Mesenchymal stem cell (in vitro differentiated cells and primary cell): ENCODE data around the gene DEFB118.

ENCODE experiments used
- DNase-seq: peaks from one replicate; pipeline ENCODE4 v3.0.0-alpha.2; 2013
- H2AFZ ChIP-seq: one replicate; pipeline ENCODE4 v1.6.1; 2013; ENCODE audit warnings: low read depth, mild to moderate bottlenecking, control low read depth, inconsistent platforms, low read length, moderate library complexity
- H2AK5ac ChIP-seq: 2 replicates; pipeline ENCODE4 v1.6.1; 2013; ENCODE audit warnings: low read length, moderate library complexity, mild to moderate bottlenecking, inconsistent platforms; ENCODE audit not compliant: severe bottlenecking
- H2BK120ac ChIP-seq: one replicate; pipeline ENCODE4 v1.6.1; 2013; ENCODE audit warnings: low read depth, mild to moderate bottlenecking, inconsistent platforms, low read length, moderate library complexity
- H2BK12ac ChIP-seq, 2 experiments: one replicate each; pipeline ENCODE4 v1.6.1; 2013; ENCODE audit warnings: inconsistent platforms in 2 of 2, low read length in 2 of 2, mild to moderate bottlenecking in 2 of 2, moderate library complexity in 2 of 2, control low read depth in 1 of 2
- H2BK15ac ChIP-seq: one replicate; pipeline ENCODE4 v1.6.1; 2013; ENCODE audit warnings: mild to moderate bottlenecking, low read depth, inconsistent platforms; ENCODE audit not compliant: poor library complexity, severe bottlenecking
- H2BK5ac ChIP-seq: 2 replicates; pipeline ENCODE4 v1.6.1; 2013; ENCODE audit warnings: low read depth, mild to moderate bottlenecking, low read length, control low read depth, inconsistent platforms; ENCODE audit not compliant: poor library complexity, severe bottlenecking
- H3K14ac ChIP-seq, 2 experiments: one replicate each; pipeline ENCODE4 v1.6.1; 2013; ENCODE audit warnings: inconsistent platforms in 2 of 2, low read length in 2 of 2, control low read depth in 1 of 2, mild to moderate bottlenecking in 1 of 2, moderate library complexity in 1 of 2
- H3K18ac ChIP-seq, 2 experiments: one replicate each; pipeline ENCODE4 v1.6.1; 2013; ENCODE audit warnings: inconsistent platforms in 2 of 2, low read length in 2 of 2, control low read depth in 1 of 2, low read depth in 1 of 2, mild to moderate bottlenecking in 1 of 2
- H3K23ac ChIP-seq, 2 experiments: one replicate each; pipeline ENCODE4 v1.6.1; 2013; ENCODE audit warnings: inconsistent platforms in 2 of 2, low read length in 2 of 2, mild to moderate bottlenecking in 2 of 2, moderate library complexity in 2 of 2, control low read depth in 1 of 2
- H3K27ac ChIP-seq: 2 replicates; pipeline ENCODE4 v1.5.1; 2013; ENCODE audit warnings: mild to moderate bottlenecking, moderate library complexity, low read length, control low read depth, inconsistent platforms; ENCODE audit not compliant: poor library complexity, severe bottlenecking
- H3K27me3 ChIP-seq, 2 experiments: 2 replicates each; pipeline versions ENCODE4 v1.6.1 to v1.7.0; 2013; ENCODE audit warnings: low read length in 2 of 2, mild to moderate bottlenecking in 2 of 2, moderate library complexity in 2 of 2, control low read depth in 1 of 2, inconsistent platforms in 1 of 2; ENCODE audit not compliant: control insufficient read depth in 1 of 2, insufficient read depth in 1 of 2
- H3K36me3 ChIP-seq, 2 experiments: 2 replicates each; pipeline versions ENCODE4 v1.6.1 to v1.7.0; 2013; ENCODE audit warnings: low read length in 2 of 2, control low read depth in 1 of 2, inconsistent platforms in 1 of 2, low read depth in 1 of 2, mild to moderate bottlenecking in 1 of 2; ENCODE audit not compliant: insufficient read depth in 2 of 2, control insufficient read depth in 1 of 2
- H3K4ac ChIP-seq, 2 experiments: one replicate each; pipeline ENCODE4 v1.6.1; 2013; ENCODE audit warnings: inconsistent platforms in 2 of 2, low read length in 2 of 2, mild to moderate bottlenecking in 2 of 2, moderate library complexity in 2 of 2, control low read depth in 1 of 2, low read depth in 1 of 2
- H3K4me1 ChIP-seq: 2 replicates; pipeline ENCODE4 v1.6.1; 2013; ENCODE audit warnings: low read depth, low read length, control low read depth; ENCODE audit not compliant: control insufficient read depth, insufficient read depth
- H3K4me2 ChIP-seq: 2 replicates; pipeline ENCODE4 v1.6.1; 2013; ENCODE audit warnings: low read length, mild to moderate bottlenecking, inconsistent platforms; ENCODE audit not compliant: poor library complexity, severe bottlenecking
- H3K4me3 ChIP-seq, 2 experiments: 2 replicates each; pipeline versions ENCODE4 v1.5.1 to v1.7.0; 2013; ENCODE audit warnings: low read length in 2 of 2, mild to moderate bottlenecking in 2 of 2, control low read depth in 1 of 2, low read depth in 1 of 2; ENCODE audit not compliant: insufficient read depth in 1 of 2
- H3K79me1 ChIP-seq: replicated peaks from 2 replicates; pipeline ENCODE4 v1.6.1; 2013; ENCODE audit warnings: mild to moderate bottlenecking, control low read depth, low read length, inconsistent platforms; ENCODE audit not compliant: poor library complexity, severe bottlenecking
- H3K9ac ChIP-seq: 2 replicates; pipeline ENCODE4 v1.7.0; 2013; ENCODE audit warnings: mild to moderate bottlenecking, low read length, moderate library complexity
- H3K9me3 ChIP-seq: 2 replicates; pipeline ENCODE4 v1.7.0; 2013; ENCODE audit warnings: mild to moderate bottlenecking, low read length; ENCODE audit not compliant: control insufficient read depth
- H4K8ac ChIP-seq: one replicate; pipeline ENCODE4 v1.6.1; 2013; ENCODE audit warnings: inconsistent platforms, mild to moderate bottlenecking, low read length, moderate library complexity
- H4K91ac ChIP-seq: one replicate; pipeline ENCODE4 v1.6.1; 2013; ENCODE audit warnings: mild to moderate bottlenecking, low read length, inconsistent platforms
- WGBS: methylation state at CpG from one replicate; pipeline ENCODE4 v1.1.7; 2013; ENCODE audit warnings: mixed read lengths; 5-methylcytosine and 5-hydroxymethylcytosine counted together

DEFB118 gene

DNA sequence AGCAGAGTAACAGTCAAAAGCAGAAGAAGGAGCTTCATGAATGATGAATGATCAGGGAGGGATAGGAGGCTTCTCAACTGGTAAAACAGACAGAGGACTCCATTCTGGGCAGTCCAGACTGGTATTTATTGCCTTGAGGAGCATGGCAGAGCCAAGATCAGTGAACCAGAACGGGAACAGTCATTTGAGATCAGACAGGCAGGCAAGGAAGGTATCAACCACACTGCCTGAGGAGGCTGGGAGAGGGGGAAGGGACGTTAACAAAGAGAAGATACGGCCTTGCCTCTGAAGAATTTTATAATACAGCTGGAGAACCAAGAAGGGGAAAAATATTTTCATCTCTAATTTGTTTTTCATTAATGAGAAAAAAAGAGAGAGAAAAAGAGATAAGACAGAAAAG, 37.7 kb downstream of the DEFB118 start, which contains the start of gene DEFB121:
Gene DEFB121 (minus strand): TSS at position 101 of the 400 bp plus-strand sequence. CDS start 63 bp downstream, at position 38.
- Histone ChIP-seq H3K14ac (no peak within 1 kb of the TSS), H3K4me3 (no peak within 1 kb of the TSS), H3K79me1 (no peaks in the 10 kb centered on the region), H3K9me3 (peaks cover 3% of the 10 kb centered on the region), H2AFZ (no peak within 1 kb of the TSS), H2BK5ac (no peak within 1 kb of the TSS), H3K36me3 (no peaks in the 10 kb centered on the region), H2AK5ac (no peak within 1 kb of the TSS), H3K9ac (no peak within 1 kb of the TSS), H3K4ac (no peak within 1 kb of the TSS), H3K4me2 (no peak within 1 kb of the TSS), H4K8ac (no peak within 1 kb of the TSS), H3K27me3 (peaks cover 0 to 5% of the 10 kb centered on the region in 2 experiments), H2BK15ac (no peak within 1 kb of the TSS), H3K4me1 (no peaks in the 10 kb centered on the region), H3K27ac (no peak within 1 kb of the TSS), H2BK12ac (no peak within 1 kb of the TSS), H4K91ac (no peak within 1 kb of the TSS), H3K18ac (no peak within 1 kb of the TSS), H2BK120ac (no peak within 1 kb of the TSS), H3K23ac (no peak within 1 kb of the TSS)
- WGBS, result 36% methylated on average over 2 of the region's 3 CpGs
- no peak for DNase-seq

DNA sequence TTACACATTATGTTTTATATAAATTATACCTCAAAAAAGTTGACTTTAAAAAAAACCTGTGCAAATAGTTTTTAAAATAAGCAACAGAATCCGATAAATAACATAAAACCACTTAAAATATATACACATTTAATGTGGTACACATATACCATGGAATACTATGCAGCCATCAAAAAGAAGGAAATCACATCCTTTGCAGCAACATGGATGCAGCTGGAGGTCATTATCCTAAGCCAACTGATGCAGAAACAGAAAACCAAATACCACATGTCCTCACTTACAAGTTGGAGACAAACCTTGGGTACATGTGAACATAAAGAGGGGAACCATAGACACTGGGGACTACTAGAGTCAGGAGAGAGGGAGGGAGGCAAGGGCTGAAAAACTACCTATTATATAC, 41.6 kb downstream of the DEFB118 start:
- 56% methylated on average over 1 of the region's 1 CpG for WGBS
- no peak overlapping the region for H2BK15ac ChIP-seq

DNA sequence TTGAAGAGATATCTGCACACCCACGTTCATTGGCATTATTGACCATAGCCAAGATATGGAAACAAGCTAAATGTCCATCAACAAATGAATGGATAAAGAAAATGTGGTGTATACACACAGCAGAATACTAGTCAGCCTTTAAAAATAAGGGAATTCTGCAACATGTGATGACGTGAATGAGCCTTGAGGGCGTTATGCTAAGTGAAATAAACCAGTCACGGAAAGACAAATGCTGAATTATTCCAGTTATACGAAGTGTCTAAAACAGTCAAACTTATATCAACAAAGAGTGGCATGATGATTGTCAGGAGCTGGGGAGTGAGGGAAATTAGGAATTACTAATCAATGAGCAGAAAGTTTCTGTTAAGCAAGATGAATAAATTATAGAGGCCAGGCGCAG, 46.0 kb downstream of the DEFB118 start:
- Histone ChIP-seq H3K9ac (no peak overlapping the region), H2AFZ (no peak overlapping the region), H4K91ac (no peak overlapping the region), H2BK12ac (no peak overlapping the region), H3K23ac (no peak overlapping the region), H3K9me3 (peaks cover 3% of the 10 kb centered on the region), H2BK120ac (no peak overlapping the region), H3K27me3 (peaks cover 7 to 23% of the 10 kb centered on the region in 2 experiments), H3K18ac (no peak overlapping the region), H3K27ac (no peak overlapping the region), H3K4ac (no peak overlapping the region), H4K8ac (no peak overlapping the region), H2BK15ac (no peak overlapping the region), H3K79me1 (no peaks in the 10 kb centered on the region), H3K4me1 (no peaks in the 10 kb centered on the region), H3K36me3 (no peaks in the 10 kb centered on the region), H3K14ac (no peak overlapping the region), H3K4me2 (no peak overlapping the region), H3K4me3 (no peak overlapping the region), H2BK5ac (no peak overlapping the region), H2AK5ac (no peak overlapping the region)
- 69% methylated on average over 6 of the region's 6 CpGs for WGBS
- no peak for DNase-seq

More for the DNA sequence above, 41.6 kb downstream of the DEFB118 start:
- Histone ChIP-seq H3K4me2 (no peak overlapping the region), H3K4me3 (no peak overlapping the region), H3K36me3 (no peaks in the 10 kb centered on the region), H3K79me1 (no peaks in the 10 kb centered on the region), H4K8ac (no peak overlapping the region), H2AK5ac (no peak overlapping the region), H2AFZ (no peak overlapping the region), H2BK120ac (no peak overlapping the region), H2BK12ac (no peak overlapping the region), H3K14ac (no peak overlapping the region), H2BK5ac (no peak overlapping the region), H3K27ac (no peak overlapping the region), H4K91ac (no peak overlapping the region), H3K4me1 (no peaks in the 10 kb centered on the region), H3K18ac (no peak overlapping the region), H3K23ac (no peak overlapping the region), H3K4ac (no peak overlapping the region), H3K9ac (no peak overlapping the region), H3K9me3 (peaks cover 3% of the 10 kb centered on the region), H3K27me3 (peaks cover 7 to 23% of the 10 kb centered on the region in 2 experiments)
- DNase-seq, result no peak

DNA sequence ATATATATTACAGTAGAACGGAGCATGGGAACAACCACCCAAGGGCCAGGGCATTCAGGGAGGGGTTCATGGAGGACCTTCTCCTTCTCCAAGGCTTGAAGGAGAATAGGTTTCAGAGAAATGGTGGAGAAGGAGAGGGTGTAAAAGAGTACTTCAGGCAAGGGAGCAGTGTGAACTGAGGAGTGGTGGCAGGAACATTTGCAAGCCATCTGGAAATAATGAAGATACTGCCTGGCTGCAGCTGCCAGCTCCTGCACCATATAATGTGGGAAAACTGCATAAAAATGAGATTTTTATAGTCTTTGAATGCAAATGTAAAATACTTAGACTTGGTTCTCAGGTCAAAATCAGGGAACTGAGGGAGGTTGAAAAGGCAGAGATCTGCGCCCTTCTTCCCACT, 47.3 kb downstream of the DEFB118 start:
- Histone ChIP-seq H2BK12ac (no peak overlapping the region), H3K27ac (no peak overlapping the region)

More for the DNA sequence above, 47.3 kb downstream of the DEFB118 start:
- Histone ChIP-seq H3K4ac (no peak overlapping the region), H2AK5ac (no peak overlapping the region), H2BK15ac (no peak overlapping the region), H2BK5ac (no peak overlapping the region), H3K27me3 (peaks cover 7 to 23% of the 10 kb centered on the region in 2 experiments), H3K23ac (no peak overlapping the region), H3K36me3 (no peaks in the 10 kb centered on the region), H3K9me3 (no peaks in the 10 kb centered on the region), H3K14ac (no peak overlapping the region), H3K4me2 (no peak overlapping the region), H2AFZ (no peak overlapping the region), H2BK120ac (no peak overlapping the region), H3K18ac (no peak overlapping the region), H3K4me1 (no peaks in the 10 kb centered on the region), H3K4me3 (no peak overlapping the region), H4K91ac (no peak overlapping the region), H4K8ac (no peak overlapping the region), H3K79me1 (no peaks in the 10 kb centered on the region), H3K9ac (no peak overlapping the region)
- no peak for DNase-seq
- 86% methylated on average over 2 of the region's 2 CpGs for WGBS
